PC-3 (cell line): ENCODE data around the gene SPTLC2.
"Not testable (repeated sequence)": the region's sequence is repeated elsewhere in the genome, so short reads cannot be mapped to it uniquely, and the experiment has no call there.

Experiments
- CTCF ChIP-seq: fragments of 300-600 bp; sonication (generic); conservative IDR thresholded peaks from 2 replicates; pipeline ENCODE4 v1.5.1; 2017; ENCODE audit warnings: antibody characterized with exemption, low read depth, mild to moderate bottlenecking, low read length
- EZH2 ChIP-seq: fragments of 300-600 bp; sonication (generic); IDR thresholded peaks from one replicate; pipeline ENCODE4 v1.6.1; 2017; ENCODE audit warnings: antibody characterized with exemption, mild to moderate bottlenecking, low read length; ENCODE audit not compliant: unreplicated experiment
- EZH2phosphoT487 ChIP-seq: fragments of 300-600 bp; sonication (generic); IDR thresholded peaks from 2 replicates; pipeline ENCODE4 v1.6.1; 2018; ENCODE audit warnings: mild to moderate bottlenecking, antibody characterized with exemption, low read length, borderline replicate concordance

GRCh38 chr14:77545171-77545570, 71.3 kb downstream of the SPTLC2 start:
- TF ChIP-seq CTCF, EZH2phosphoT487, EZH2: not testable (repeated sequence)
